Astrocyte (in vitro differentiated cells and primary cell): ENCODE results near the gene PTPRU.

Experiments used
- CTCF ChIP-seq: IDR thresholded peaks from 2 replicates; pipeline ENCODE4 v1.5.1; 2011; ENCODE audit warnings: low read depth, mild to moderate bottlenecking, inconsistent platforms, low read length, moderate library complexity; ENCODE audit not compliant: insufficient read depth
- EZH2 ChIP-seq: IDR thresholded peaks from 2 replicates; pipeline ENCODE4 v1.6.1; 2012; ENCODE audit warnings: mild to moderate bottlenecking, low read length, inconsistent platforms; ENCODE audit not compliant: insufficient read depth

- TF ChIP-seq CTCF (no peak), EZH2 (no peak)
Observed at GRCh38 chr1:29251164-29252124, 15.1 kb downstream of the PTPRU start.
